ENCODE results near the gene MKNK1. TPM values are rescaled to one million over a fixed set of nuclear protein-coding genes. Genes with fewer than 3 reads are reported as not detected.

Gene MKNK1
- polyA plus RNA-seq, 1 donor (not counting 4 experiments of a cell fraction or from before 2014, with no cell fraction given), result 55.7 TPM

DNA sequence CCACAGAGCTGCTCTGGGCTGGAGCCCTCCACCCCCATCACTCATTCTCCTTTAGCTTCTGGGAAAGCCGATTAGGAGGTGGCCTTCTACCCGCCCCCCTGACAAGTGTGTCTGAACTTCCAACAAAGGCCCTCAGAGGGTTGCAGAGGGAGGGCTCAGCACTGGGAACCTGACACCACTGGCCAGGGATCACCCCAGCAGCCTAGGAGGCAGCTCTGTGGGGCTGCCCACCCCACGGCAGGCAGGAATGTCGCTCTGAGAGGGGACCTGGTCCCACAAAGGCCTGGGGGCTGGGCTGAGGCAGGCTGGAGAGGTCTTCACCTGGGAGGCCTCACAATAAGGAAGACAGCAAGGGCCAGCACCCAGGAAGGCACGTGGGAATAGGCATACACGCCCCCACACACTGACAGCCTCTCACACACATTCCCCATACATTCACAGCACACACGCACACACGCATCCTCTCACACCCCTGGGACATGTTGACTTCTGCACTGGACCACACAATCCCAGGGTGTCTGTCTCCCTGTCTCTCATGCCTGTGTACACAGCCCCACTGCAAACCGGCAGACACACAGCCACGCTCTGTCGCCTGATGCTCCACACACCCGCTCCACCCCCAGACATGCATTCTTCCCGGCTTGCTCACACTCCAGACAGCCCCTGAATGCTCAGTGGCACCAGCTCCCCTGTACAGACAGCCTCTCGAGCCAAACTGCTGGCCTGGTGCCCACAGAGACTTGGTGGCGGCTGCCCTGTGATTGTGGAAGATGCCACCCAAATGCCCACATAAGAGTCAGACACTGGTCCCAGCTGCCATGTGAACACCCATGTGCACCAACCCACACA lies 83.8 kb downstream of the MKNK1 start:
- peak; percentile 71 for FAIRE-seq
- no peak overlapping the region for H3K9ac ChIP-seq (ENCODE audit: control insufficient read depth, extremely low read depth, insufficient read depth, low read length)
- no peak overlapping the region for H3K4me3 ChIP-seq (ENCODE audit: control insufficient read depth in 2 of 3, extremely low read depth in 1 of 3, insufficient read depth in 2 of 3, low read depth in 1 of 3, low read length in 3 of 3)
- H4K20me1 ChIP-seq (ENCODE audit: control insufficient read depth, extremely low read depth, insufficient read depth, low read length), result no peaks in the 10 kb centered on the region
- peak overlapping the region; percentile 49 for H2AFZ ChIP-seq (ENCODE audit: control insufficient read depth, low read length)
- no peak overlapping the region for H3K27ac ChIP-seq (ENCODE audit: control insufficient read depth, insufficient read depth, low read length)
- TF ChIP-seq EZH2 (IDR thresholded peaks at IDR 0.05; ENCODE audit: low read length) (no peak), CTCF (optimal IDR thresholded peaks at IDR 0.05 in 1 of 3, IDR thresholded peaks at IDR 0.05 in 1 of 3, conservative IDR thresholded peaks at IDR 0.05 in 1 of 3; ENCODE audit: extremely low read depth in 1 of 3, insufficient read depth in 2 of 3, low read length in 3 of 3) (no peak)
- peaks cover 50% of the 10 kb centered on the region for H3K4me1 ChIP-seq (ENCODE audit: control insufficient read depth, extremely low read depth, insufficient read depth, low read length)
- H3K9me3 ChIP-seq (ENCODE audit: control insufficient read depth, low read depth, low read length), result no peaks in the 10 kb centered on the region
- no peaks in the 10 kb centered on the region for H3K36me3 ChIP-seq (ENCODE audit: control insufficient read depth in 2 of 2, extremely low read depth in 1 of 2, insufficient read depth in 2 of 2, low read length in 2 of 2)
- dilution Hi-C loops (cut with MboI; ENCODE audit: extremely low pct_ligation_motif_present, low sequenced_read_pairs), result no loop called here
- peak overlapping the region; percentile 37 for H3K4me2 ChIP-seq (ENCODE audit: control insufficient read depth, extremely low read depth, insufficient read depth, low read depth, low read length)
- H3K79me2 ChIP-seq (ENCODE audit: control insufficient read depth, insufficient read depth, low read length), result no peaks in the 10 kb centered on the region
- no peak for DNase-seq (ENCODE audit: low read depth, low spot score)
- H3K9me1 ChIP-seq (ENCODE audit: control insufficient read depth, extremely low read depth, insufficient read depth, low read length), result no peaks in the 10 kb centered on the region
- no peaks in the 10 kb centered on the region for H3K27me3 ChIP-seq (ENCODE audit: control insufficient read depth, extremely low read depth, insufficient read depth, low read length)

- peaks cover 49% of the 10 kb centered on the region for H3K4me1 ChIP-seq (ENCODE audit: control insufficient read depth, extremely low read depth, insufficient read depth, low read length)
- no peaks in the 10 kb centered on the region for H3K36me3 ChIP-seq (ENCODE audit: control insufficient read depth in 2 of 2, extremely low read depth in 1 of 2, insufficient read depth in 2 of 2, low read length in 2 of 2)
- no peak overlapping the region for H3K4me2 ChIP-seq (ENCODE audit: control insufficient read depth, extremely low read depth, insufficient read depth, low read depth, low read length)
- TF ChIP-seq EZH2 (IDR thresholded peaks at IDR 0.05; ENCODE audit: low read length) (no peak), CTCF (optimal IDR thresholded peaks at IDR 0.05 in 1 of 3, IDR thresholded peaks at IDR 0.05 in 1 of 3, conservative IDR thresholded peaks at IDR 0.05 in 1 of 3; ENCODE audit: extremely low read depth in 1 of 3, insufficient read depth in 2 of 3, low read length in 3 of 3) (no peak)
- no peaks in the 10 kb centered on the region for H4K20me1 ChIP-seq (ENCODE audit: control insufficient read depth, extremely low read depth, insufficient read depth, low read length)
- no peaks in the 10 kb centered on the region for H3K27me3 ChIP-seq (ENCODE audit: control insufficient read depth, extremely low read depth, insufficient read depth, low read length)
- H3K9me3 ChIP-seq (ENCODE audit: control insufficient read depth, low read depth, low read length), result no peaks in the 10 kb centered on the region
- H2AFZ ChIP-seq (ENCODE audit: control insufficient read depth, low read length), result no peak overlapping the region
- no peak overlapping the region for H3K4me3 ChIP-seq (ENCODE audit: control insufficient read depth in 2 of 3, extremely low read depth in 1 of 3, insufficient read depth in 2 of 3, low read depth in 1 of 3, low read length in 3 of 3)
- no peaks in the 10 kb centered on the region for H3K9me1 ChIP-seq (ENCODE audit: control insufficient read depth, extremely low read depth, insufficient read depth, low read length)
- no peak for FAIRE-seq
- dilution Hi-C loops (cut with MboI; ENCODE audit: extremely low pct_ligation_motif_present, low sequenced_read_pairs), result no loop called here
- H3K9ac ChIP-seq (ENCODE audit: control insufficient read depth, extremely low read depth, insufficient read depth, low read length), result no peak overlapping the region
- DNase-seq (ENCODE audit: low read depth, low spot score), result no peak
- H3K27ac ChIP-seq (ENCODE audit: control insufficient read depth, insufficient read depth, low read length), result no peak overlapping the region
- no peaks in the 10 kb centered on the region for H3K79me2 ChIP-seq (ENCODE audit: control insufficient read depth, insufficient read depth, low read length)
Observed at GRCh38 chr1:46519209-46519608, 84.9 kb downstream of the MKNK1 start.
